ENCODE data around the gene HBEGF. TPM values are rescaled to one million over a fixed set of nuclear protein-coding genes. Genes with fewer than 3 reads are reported as not detected.
A peak's percentile ranks its signal among the peaks of the same experiment; 100 is the strongest.

Gene HBEGF
- total and polyA plus RNA-seq, 2 experiments from 2014 or later, result 2.2 to 2.9 TPM

DNA sequence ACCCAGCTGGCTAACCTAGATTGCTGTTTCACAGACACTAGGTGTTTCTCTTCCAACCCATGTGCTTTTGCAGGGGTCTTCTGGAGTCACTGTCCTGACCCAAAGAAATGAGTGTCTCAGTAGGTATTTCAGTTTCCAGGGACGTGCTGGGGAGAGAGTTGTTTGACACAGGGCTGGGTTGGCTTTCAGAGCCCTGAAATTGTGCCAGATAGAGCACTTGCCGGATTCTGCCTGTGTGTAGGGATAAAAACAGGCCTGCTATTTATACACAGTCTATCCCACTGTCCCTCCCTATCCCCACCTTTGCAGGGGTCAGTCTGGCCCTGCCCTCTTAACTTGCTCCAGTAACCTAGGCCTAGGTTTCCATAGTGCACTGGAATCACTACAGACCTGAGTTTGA is 957 bp upstream of the HBEGF start (continued):
- TF ChIP-seq, protein P1, sequence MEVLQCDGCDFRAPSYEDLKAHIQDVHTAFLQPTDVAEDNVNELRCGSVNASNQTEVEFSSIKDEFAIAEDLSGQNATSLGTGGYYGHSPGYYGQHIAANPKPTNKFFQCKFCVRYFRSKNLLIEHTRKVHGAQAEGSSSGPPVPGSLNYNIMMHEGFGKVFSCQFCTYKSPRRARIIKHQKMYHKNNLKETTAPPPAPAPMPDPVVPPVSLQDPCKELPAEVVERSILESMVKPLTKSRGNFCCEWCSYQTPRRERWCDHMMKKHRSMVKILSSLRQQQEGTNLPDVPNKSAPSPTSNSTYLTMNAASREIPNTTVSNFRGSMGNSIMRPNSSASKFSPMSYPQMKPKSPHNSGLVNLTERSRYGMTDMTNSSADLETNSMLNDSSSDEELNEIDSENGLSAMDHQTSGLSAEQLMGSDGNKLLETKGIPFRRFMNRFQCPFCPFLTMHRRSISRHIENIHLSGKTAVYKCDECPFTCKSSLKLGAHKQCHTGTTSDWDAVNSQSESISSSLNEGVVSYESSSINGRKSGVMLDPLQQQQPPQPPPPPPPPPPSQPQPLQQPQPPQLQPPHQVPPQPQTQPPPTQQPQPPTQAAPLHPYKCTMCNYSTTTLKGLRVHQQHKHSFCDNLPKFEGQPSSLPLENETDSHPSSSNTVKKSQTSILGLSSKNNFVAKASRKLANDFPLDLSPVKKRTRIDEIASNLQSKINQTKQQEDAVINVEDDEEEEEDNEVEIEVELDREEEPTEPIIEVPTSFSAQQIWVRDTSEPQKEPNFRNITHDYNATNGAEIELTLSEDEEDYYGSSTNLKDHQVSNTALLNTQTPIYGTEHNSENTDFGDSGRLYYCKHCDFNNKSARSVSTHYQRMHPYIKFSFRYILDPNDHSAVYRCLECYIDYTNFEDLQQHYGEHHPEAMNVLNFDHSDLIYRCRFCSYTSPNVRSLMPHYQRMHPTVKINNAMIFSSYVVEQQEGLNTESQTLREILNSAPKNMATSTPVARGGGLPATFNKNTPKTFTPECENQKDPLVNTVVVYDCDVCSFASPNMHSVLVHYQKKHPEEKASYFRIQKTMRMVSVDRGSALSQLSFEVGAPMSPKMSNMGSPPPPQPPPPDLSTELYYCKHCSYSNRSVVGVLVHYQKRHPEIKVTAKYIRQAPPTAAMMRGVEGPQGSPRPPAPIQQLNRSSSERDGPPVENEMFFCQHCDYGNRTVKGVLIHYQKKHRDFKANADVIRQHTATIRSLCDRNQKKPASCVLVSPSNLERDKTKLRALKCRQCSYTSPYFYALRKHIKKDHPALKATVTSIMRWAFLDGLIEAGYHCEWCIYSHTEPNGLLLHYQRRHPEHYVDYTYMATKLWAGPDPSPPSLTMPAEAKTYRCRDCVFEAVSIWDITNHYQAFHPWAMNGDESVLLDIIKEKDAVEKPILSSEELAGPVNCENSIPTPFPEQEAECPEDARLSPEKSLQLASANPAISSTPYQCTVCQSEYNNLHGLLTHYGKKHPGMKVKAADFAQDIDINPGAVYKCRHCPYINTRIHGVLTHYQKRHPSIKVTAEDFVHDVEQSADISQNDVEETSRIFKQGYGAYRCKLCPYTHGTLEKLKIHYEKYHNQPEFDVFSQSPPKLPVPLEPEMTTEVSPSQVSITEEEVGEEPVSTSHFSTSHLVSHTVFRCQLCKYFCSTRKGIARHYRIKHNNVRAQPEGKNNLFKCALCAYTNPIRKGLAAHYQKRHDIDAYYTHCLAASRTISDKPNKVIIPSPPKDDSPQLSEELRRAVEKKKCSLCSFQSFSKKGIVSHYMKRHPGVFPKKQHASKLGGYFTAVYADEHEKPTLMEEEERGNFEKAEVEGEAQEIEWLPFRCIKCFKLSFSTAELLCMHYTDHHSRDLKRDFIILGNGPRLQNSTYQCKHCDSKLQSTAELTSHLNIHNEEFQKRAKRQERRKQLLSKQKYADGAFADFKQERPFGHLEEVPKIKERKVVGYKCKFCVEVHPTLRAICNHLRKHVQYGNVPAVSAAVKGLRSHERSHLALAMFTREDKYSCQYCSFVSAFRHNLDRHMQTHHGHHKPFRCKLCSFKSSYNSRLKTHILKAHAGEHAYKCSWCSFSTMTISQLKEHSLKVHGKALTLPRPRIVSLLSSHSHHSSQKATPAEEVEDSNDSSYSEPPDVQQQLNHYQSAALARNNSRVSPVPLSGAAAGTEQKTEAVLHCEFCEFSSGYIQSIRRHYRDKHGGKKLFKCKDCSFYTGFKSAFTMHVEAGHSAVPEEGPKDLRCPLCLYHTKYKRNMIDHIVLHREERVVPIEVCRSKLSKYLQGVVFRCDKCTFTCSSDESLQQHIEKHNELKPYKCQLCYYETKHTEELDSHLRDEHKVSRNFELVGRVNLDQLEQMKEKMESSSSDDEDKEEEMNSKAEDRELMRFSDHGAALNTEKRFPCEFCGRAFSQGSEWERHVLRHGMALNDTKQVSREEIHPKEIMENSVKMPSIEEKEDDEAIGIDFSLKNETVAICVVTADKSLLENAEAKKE (CRISPR knock-in tag; IDR thresholded peaks at IDR 0.05), result no peak
- TF ChIP-seq EZH2 (IDR thresholded peaks at IDR 0.05; ENCODE audit: low read depth, unreplicated experiment), result no peak
- TF ChIP-seq POLR2AphosphoS5 (IDR thresholded peaks at IDR 0.05; ENCODE audit: low read depth), result no peak

- Histone ChIP-seq H3K9me2 (ENCODE audit: insufficient read depth) (no peaks in the 10 kb centered on the region), H3K4me3 (peak overlapping the region; percentile 76), H3K79me2 (replicated peaks; ENCODE audit: insufficient read depth) (no peaks in the 10 kb centered on the region), H3K27me3 (ENCODE audit: insufficient read depth) (peaks cover 15% of the 10 kb centered on the region), H4K20me1 (replicated peaks; ENCODE audit: insufficient read depth) (no peaks in the 10 kb centered on the region; the same call in 1 of the 2 replicates), H3K27ac (ENCODE audit: low read depth) (no peak overlapping the region), H2AFZ (peak overlapping the region; percentile 98), H3K36me3 (ENCODE audit: insufficient read depth) (no peaks in the 10 kb centered on the region), H3F3A (replicated peaks; ENCODE audit: low read depth) (peaks cover 7% of the 10 kb centered on the region; the same call in 1 of the 2 replicates), H3K4me1 (ENCODE audit: insufficient read depth) (peaks cover 14% of the 10 kb centered on the region), H3K4me2 (peak overlapping the region; percentile 97)
- H3K4me1 Mint-ChIP-seq, result peaks cover 20% of the 10 kb centered on the region
- no peaks in the 10 kb centered on the region for H3K9me3 Mint-ChIP-seq
- H3K27me3 Mint-ChIP-seq (ENCODE audit: insufficient read depth, low read depth, poor library complexity), result peaks cover 14% of the 10 kb centered on the region
- ATAC-seq (peak; percentile 75), DNase-seq (ENCODE audit: low spot score) (peak; percentile 78)
- no peak overlapping the region for H3K27ac Mint-ChIP-seq
- peak overlapping the region; percentile 69 for H3K4me3 Mint-ChIP-seq
- peaks cover 3% of the 10 kb centered on the region; the same call in 1 of the 3 replicates for H3K36me3 Mint-ChIP-seq (ENCODE audit: low read depth)
- TF ChIP-seq REST (IDR thresholded peaks at IDR 0.05; ENCODE audit: unreplicated experiment) (no peak), CTCF (conservative IDR thresholded peaks at IDR 0.05; ENCODE audit: low read depth in 2 of 2) (peak; percentile 9 to 65; a peak in 2 of 4 replicates), EZH2 (IDR thresholded peaks at IDR 0.05; ENCODE audit: low read depth, unreplicated experiment) (no peak)
These were observed 470 bp downstream of the HBEGF start for GRCh38 chr5:140345919-140346347.

All from GM23338 (cell line).